Upper lobe of right lung (tissue), 1 donor: ENCODE data around the gene PPARD. TPM values are rescaled to one million over a fixed set of nuclear protein-coding genes. Genes with fewer than 3 reads are reported as not detected.

Source experiments
- ATAC-seq: fragments of 200-7000 bp; cut with Tn5 transposase; one replicate; pipeline ENCODE4 v1.9.1; 2020; ENCODE audit warnings: mild to moderate bottlenecking, moderate library complexity
- DNase-seq: peaks from one replicate; pipeline ENCODE4 v3.0.0-alpha.2; 2020
- H3K27ac ChIP-seq: fragments of 200-600 bp; one replicate; pipeline ENCODE4 v1.8.0; 2022
- H3K27me3 ChIP-seq: fragments of 200-600 bp; one replicate; pipeline ENCODE4 v1.8.0; 2022; ENCODE audit warnings: mild to moderate bottlenecking
- H3K36me3 ChIP-seq: fragments of 200-600 bp; one replicate; pipeline ENCODE4 v1.8.0; 2022
- H3K4me1 ChIP-seq: fragments of 200-600 bp; one replicate; pipeline ENCODE4 v1.8.0; 2022
- H3K4me3 ChIP-seq: fragments of 200-600 bp; one replicate; pipeline ENCODE4 v1.8.0; 2022; ENCODE audit warnings: mild to moderate bottlenecking
- H3K9me3 ChIP-seq: fragments of 200-600 bp; one replicate; pipeline ENCODE4 v1.8.0; 2022
- intact Hi-C: fragments of 100-400 bp; cut with DNase I; formaldehyde crosslinking; loops from one replicate; pipeline ENCODE4 v1.11.0; 2022
- total RNA-seq: library from RNA; stranded (reverse); fragmentation: NEBNext Ultra II Directional; extraction: Animal tissue kit (Norgen Biotek cat#: 25700); gene quantifications from one replicate; pipeline ENCODE4 v1.2.1, GENCODE V29; 2021
- TF ChIP-seq, protein P1 (sequence below): fragments of 200-600 bp; IDR thresholded peaks from one replicate; pipeline ENCODE4 v1.8.0; 2022; ENCODE audit warnings: antibody characterized with exemption
- donor health status: DM: no; HTN: yes; CAD: no; lungs with severe emphysema.

Gene PPARD
- total RNA-seq, 1 donor from 2014 or later: 31.6 TPM

DNA sequence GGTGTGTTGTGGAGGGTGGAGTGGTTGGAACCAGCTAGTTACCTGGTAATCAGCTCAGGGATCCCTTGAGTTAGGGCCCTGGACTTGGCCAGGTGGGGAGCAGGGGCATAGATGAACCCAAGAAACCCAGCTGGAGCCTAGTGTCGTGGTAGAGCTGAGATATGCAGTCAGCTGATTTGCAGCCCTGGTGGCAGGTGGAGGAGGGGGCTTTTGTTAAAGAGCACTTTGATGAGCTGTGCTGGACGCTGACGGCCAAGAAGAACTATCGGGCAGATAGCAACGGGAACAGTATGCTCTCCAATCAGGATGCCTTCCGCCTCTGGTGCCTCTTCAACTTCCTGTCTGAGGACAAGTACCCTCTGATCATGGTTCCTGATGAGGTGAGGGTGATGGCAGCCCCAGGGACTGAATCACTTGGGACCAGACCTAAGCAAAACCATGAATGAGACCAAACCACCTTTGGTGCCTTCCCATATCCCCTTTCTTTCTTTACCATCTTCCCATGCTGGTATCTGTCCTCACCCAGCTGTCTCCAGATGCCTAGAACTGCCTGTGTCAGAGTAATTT is 32.0 kb upstream of the PPARD start:
- Histone ChIP-seq H3K27ac (peak overlapping the region; percentile 17), H3K36me3 (no peaks in the 10 kb centered on the region), H3K27me3 (no peaks in the 10 kb centered on the region), H3K4me1 (peaks cover 12% of the 10 kb centered on the region), H3K4me3 (no peak overlapping the region), H3K9me3 (no peaks in the 10 kb centered on the region)
- intact Hi-C loops: no loop called here
- ATAC-seq (peak; percentile 23), DNase-seq (no peak)
- TF ChIP-seq, protein P1, sequence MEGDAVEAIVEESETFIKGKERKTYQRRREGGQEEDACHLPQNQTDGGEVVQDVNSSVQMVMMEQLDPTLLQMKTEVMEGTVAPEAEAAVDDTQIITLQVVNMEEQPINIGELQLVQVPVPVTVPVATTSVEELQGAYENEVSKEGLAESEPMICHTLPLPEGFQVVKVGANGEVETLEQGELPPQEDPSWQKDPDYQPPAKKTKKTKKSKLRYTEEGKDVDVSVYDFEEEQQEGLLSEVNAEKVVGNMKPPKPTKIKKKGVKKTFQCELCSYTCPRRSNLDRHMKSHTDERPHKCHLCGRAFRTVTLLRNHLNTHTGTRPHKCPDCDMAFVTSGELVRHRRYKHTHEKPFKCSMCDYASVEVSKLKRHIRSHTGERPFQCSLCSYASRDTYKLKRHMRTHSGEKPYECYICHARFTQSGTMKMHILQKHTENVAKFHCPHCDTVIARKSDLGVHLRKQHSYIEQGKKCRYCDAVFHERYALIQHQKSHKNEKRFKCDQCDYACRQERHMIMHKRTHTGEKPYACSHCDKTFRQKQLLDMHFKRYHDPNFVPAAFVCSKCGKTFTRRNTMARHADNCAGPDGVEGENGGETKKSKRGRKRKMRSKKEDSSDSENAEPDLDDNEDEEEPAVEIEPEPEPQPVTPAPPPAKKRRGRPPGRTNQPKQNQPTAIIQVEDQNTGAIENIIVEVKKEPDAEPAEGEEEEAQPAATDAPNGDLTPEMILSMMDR: no peak

- H3K9me3 ChIP-seq: no peaks in the 10 kb centered on the region
- H3K27ac ChIP-seq: peak overlapping the region; percentile 65
- H3K4me1 ChIP-seq: peaks cover 12% of the 10 kb centered on the region
- ATAC-seq (peak; percentile 45), DNase-seq (no peak)
- H3K27me3 ChIP-seq: no peaks in the 10 kb centered on the region
- no peaks in the 10 kb centered on the region for H3K36me3 ChIP-seq
- TF ChIP-seq, protein P1: no peak
- intact Hi-C loops: no loop called here
- H3K4me3 ChIP-seq: no peak overlapping the region
Measured at GRCh38 chr6:35311390-35312075, 30.8 kb upstream of the PPARD start.

DNA sequence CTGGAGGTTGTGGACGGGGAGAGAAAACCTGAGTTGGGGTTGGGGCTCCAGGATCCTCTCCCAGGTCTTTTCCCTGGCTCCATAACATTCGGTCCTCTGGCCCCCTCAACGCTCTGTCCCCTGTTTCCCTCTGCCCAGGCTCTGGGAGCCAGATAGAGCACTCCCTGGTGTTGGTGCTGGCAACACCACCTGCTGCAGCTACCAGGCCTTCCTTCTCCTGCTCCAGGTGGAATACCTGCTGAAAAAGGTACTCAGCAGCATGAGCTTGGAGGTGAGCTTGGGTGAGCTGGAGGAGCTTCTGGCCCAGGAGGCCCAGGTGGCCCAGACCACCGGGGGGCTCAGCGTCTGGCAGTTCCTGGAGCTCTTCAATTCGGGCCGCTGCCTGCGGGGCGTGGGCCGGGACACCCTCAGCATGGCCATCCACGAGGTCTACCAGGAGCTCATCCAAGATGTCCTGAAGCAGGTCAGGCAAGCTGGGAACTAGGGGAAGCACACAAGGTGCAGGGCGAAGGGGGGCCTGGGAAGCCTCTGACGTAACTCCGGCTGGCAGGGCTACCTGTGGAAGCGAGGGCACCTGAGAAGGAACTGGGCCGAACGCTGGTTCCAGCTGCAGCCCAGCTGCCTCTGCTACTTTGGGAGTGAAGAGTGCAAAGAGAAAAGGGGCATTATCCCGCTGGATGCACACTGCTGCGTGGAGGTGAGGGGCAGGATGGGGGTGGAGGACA is 30.1 kb upstream of the PPARD start:
- DNase-seq: no peak
- Histone ChIP-seq H3K27me3 (no peaks in the 10 kb centered on the region), H3K4me1 (peaks cover 12% of the 10 kb centered on the region), H3K36me3 (no peaks in the 10 kb centered on the region), H3K27ac (peak overlapping the region; percentile 65), H3K4me3 (no peak overlapping the region), H3K9me3 (no peaks in the 10 kb centered on the region)
- no peak for ATAC-seq
- intact Hi-C loops: no loop called here
- TF ChIP-seq, protein P1: no peak

GRCh38 chr6:35312807-35313206 is 29.6 kb upstream of the PPARD start:
- Histone ChIP-seq H3K27me3 (no peaks in the 10 kb centered on the region), H3K27ac (no peak overlapping the region), H3K36me3 (no peaks in the 10 kb centered on the region), H3K4me3 (no peak overlapping the region), H3K4me1 (peaks cover 12% of the 10 kb centered on the region), H3K9me3 (no peaks in the 10 kb centered on the region)
- ATAC-seq: no peak
- TF ChIP-seq, protein P1: no peak
- DNase-seq: no peak
- intact Hi-C loops: no loop called here

- intact Hi-C loops: no loop called here
- H3K4me1 ChIP-seq: peaks cover 9% of the 10 kb centered on the region
- DNase-seq (no peak), ATAC-seq (peak; percentile 6)
- peak overlapping the region; percentile 46 for H3K4me3 ChIP-seq
- H3K27me3 ChIP-seq: no peaks in the 10 kb centered on the region
- H3K27ac ChIP-seq: no peak overlapping the region
- TF ChIP-seq, protein P1: no peak
- H3K9me3 ChIP-seq: no peaks in the 10 kb centered on the region
- peaks cover 20% of the 10 kb centered on the region for H3K36me3 ChIP-seq
Measured at GRCh38 chr6:35317483-35318195, 24.7 kb upstream of the PPARD start.
